Measurements from ENCODE around the gene MCF2L. TPM values are rescaled to one million over a fixed set of nuclear protein-coding genes. Genes with fewer than 3 reads are reported as not detected.
A peak's percentile ranks its signal among the peaks of the same experiment; 100 is the strongest.

Gene MCF2L
- total RNA-seq, 6 experiments from 2014 or later = 9.6 to 18.4 (median 11.7) TPM

GRCh38 chr13:112980434-112980833 is 11.4 kb downstream of the MCF2L start:
- TF ChIP-seq POLR2A (IDR thresholded peaks at IDR 0.05) = no peak
- TF ChIP-seq CTCF (IDR thresholded peaks at IDR 0.05) = no peak
- peaks cover 0 to 4% (median 0%) of the 10 kb centered on the region in 4 donors for H3K4me1 ChIP-seq
- WGBS (ENCODE audit: insufficient coverage, low coverage, low lambda C conversion rate, missing lambda C conversion rate) = 55% methylated on average over 4 of the region's 18 CpGs
- no peaks in the 10 kb centered on the region for H3K27me3 ChIP-seq
- no peak overlapping the region for H3K4me3 ChIP-seq
- intact Hi-C loops (cut with DNase I) = no loop called here
- no peak overlapping the region for H3K27ac ChIP-seq
- H3K36me3 ChIP-seq = no peaks in the 10 kb centered on the region
- no peaks in the 10 kb centered on the region for H3K9me3 ChIP-seq
- ATAC-seq = peak in 1 of 4 donors; percentile 18
- DNase-seq = no peak

GRCh38 chr13:112981451-112981850 is 12.4 kb downstream of the MCF2L start:
- no peaks in the 10 kb centered on the region for H3K36me3 ChIP-seq
- no peaks in the 10 kb centered on the region for H3K27me3 ChIP-seq
- DNase-seq (no peak), ATAC-seq (no peak)
- TF ChIP-seq POLR2A (IDR thresholded peaks at IDR 0.05) = no peak
- no peak for TF ChIP-seq CTCF (IDR thresholded peaks at IDR 0.05)
- WGBS (ENCODE audit: insufficient coverage, low coverage, low lambda C conversion rate, missing lambda C conversion rate) = no CpG with 5 or more reads among the region's 20 CpGs
- no peak overlapping the region for H3K27ac ChIP-seq
- no peaks in the 10 kb centered on the region for H3K9me3 ChIP-seq
- H3K4me1 ChIP-seq = peaks cover 0 to 4% (median 0%) of the 10 kb centered on the region in 4 donors
- intact Hi-C loops (cut with DNase I) = no loop called here
- no peak overlapping the region for H3K4me3 ChIP-seq

- Histone ChIP-seq H3K4me3 (no peak overlapping the region), H3K27ac (no peak overlapping the region), H3K27me3 (no peaks in the 10 kb centered on the region), H3K36me3 (no peaks in the 10 kb centered on the region), H3K9me3 (no peaks in the 10 kb centered on the region), H3K4me1 (peaks cover 0 to 4% (median 0%) of the 10 kb centered on the region in 4 donors)
- ATAC-seq = no peak
- WGBS (ENCODE audit: insufficient coverage, low coverage, low lambda C conversion rate, missing lambda C conversion rate) = 87% methylated on average over 12 of the region's 33 CpGs
- intact Hi-C loops (cut with DNase I) = no loop called here
- TF ChIP-seq CTCF (IDR thresholded peaks at IDR 0.05) = no peak
- TF ChIP-seq POLR2A (IDR thresholded peaks at IDR 0.05) = no peak
- DNase-seq = no peak
These were observed 13.4 kb downstream of the MCF2L start for GRCh38 chr13:112982281-112983041.

GRCh38 chr13:112983042-112983305 is 14.0 kb downstream of the MCF2L start:
- Histone ChIP-seq H3K4me1 (peaks cover 0 to 4% (median 0%) of the 10 kb centered on the region in 4 donors), H3K4me3 (no peak overlapping the region), H3K36me3 (no peaks in the 10 kb centered on the region), H3K27me3 (no peaks in the 10 kb centered on the region), H3K9me3 (no peaks in the 10 kb centered on the region), H3K27ac (no peak overlapping the region)
- no peak for ATAC-seq
- 93% methylated on average over 2 of the region's 5 CpGs for WGBS (ENCODE audit: insufficient coverage, low coverage, low lambda C conversion rate, missing lambda C conversion rate)
- intact Hi-C loops (cut with DNase I) = no loop called here
- no peak for TF ChIP-seq CTCF (IDR thresholded peaks at IDR 0.05)
- TF ChIP-seq POLR2A (IDR thresholded peaks at IDR 0.05) = no peak
- no peak for DNase-seq
